ENCODE measurements around the gene PDE8A.

PDE8A gene

GRCh38 chr15:84987949-84988624 lies 6.4 kb downstream of the PDE8A start:
- Histone ChIP-seq H3K27ac (no peak overlapping the region), H3K4me3 (ENCODE audit: low read depth, low read length) (no peak overlapping the region), H3K9me3 (ENCODE audit: severe bottlenecking) (no peaks in the 10 kb centered on the region), H3K27me3 (ENCODE audit: insufficient read depth, low read depth, severe bottlenecking) (no peaks in the 10 kb centered on the region), H3K36me3 (no peaks in the 10 kb centered on the region)
- TF ChIP-seq CTCF (IDR thresholded peaks at IDR 0.05; ENCODE audit: low read depth, low read length): no peak
- no peak for DNase-seq

GRCh38 chr15:84988909-84989644 lies 7.4 kb downstream of the PDE8A start:
- no peak for TF ChIP-seq CTCF (IDR thresholded peaks at IDR 0.05; ENCODE audit: low read depth, low read length)
- no peaks in the 10 kb centered on the region for H3K9me3 ChIP-seq (ENCODE audit: severe bottlenecking)
- H3K4me3 ChIP-seq (ENCODE audit: low read depth, low read length): no peak overlapping the region
- H3K27me3 ChIP-seq (ENCODE audit: insufficient read depth, low read depth, severe bottlenecking): no peaks in the 10 kb centered on the region
- no peak overlapping the region for H3K27ac ChIP-seq
- no peaks in the 10 kb centered on the region for H3K36me3 ChIP-seq
- no peak for DNase-seq

GRCh38 chr15:84990507-84990906 lies 8.9 kb downstream of the PDE8A start:
- Histone ChIP-seq H3K9me3 (ENCODE audit: severe bottlenecking) (no peaks in the 10 kb centered on the region), H3K27ac (no peak overlapping the region), H3K27me3 (ENCODE audit: insufficient read depth, low read depth, severe bottlenecking) (no peaks in the 10 kb centered on the region), H3K4me3 (ENCODE audit: low read depth, low read length) (no peak overlapping the region), H3K36me3 (no peaks in the 10 kb centered on the region; the same call in 1 of the 2 replicates)
- DNase-seq: no peak
- no peak for TF ChIP-seq CTCF (IDR thresholded peaks at IDR 0.05; ENCODE audit: low read depth, low read length)

GRCh38 chr15:84991014-84991712 lies 9.5 kb downstream of the PDE8A start:
- no peak for TF ChIP-seq CTCF (IDR thresholded peaks at IDR 0.05; ENCODE audit: low read depth, low read length)
- Histone ChIP-seq H3K27ac (no peak overlapping the region), H3K4me3 (ENCODE audit: low read depth, low read length) (no peak overlapping the region), H3K36me3 (no peaks in the 10 kb centered on the region; the same call in 1 of the 2 replicates), H3K27me3 (ENCODE audit: insufficient read depth, low read depth, severe bottlenecking) (no peaks in the 10 kb centered on the region), H3K9me3 (ENCODE audit: severe bottlenecking) (no peaks in the 10 kb centered on the region)
- no peak for DNase-seq

GRCh38 chr15:84992157-84992944 lies 10.7 kb downstream of the PDE8A start:
- no peaks in the 10 kb centered on the region for H3K9me3 ChIP-seq (ENCODE audit: severe bottlenecking)
- no peak overlapping the region for H3K4me3 ChIP-seq (ENCODE audit: low read depth, low read length)
- H3K36me3 ChIP-seq: no peaks in the 10 kb centered on the region; the same call in 1 of the 2 replicates
- no peak overlapping the region for H3K27ac ChIP-seq
- no peaks in the 10 kb centered on the region for H3K27me3 ChIP-seq (ENCODE audit: insufficient read depth, low read depth, severe bottlenecking)
- no peak for TF ChIP-seq CTCF (IDR thresholded peaks at IDR 0.05; ENCODE audit: low read depth, low read length)
- no peak for DNase-seq
